ENCODE data around the gene FAM83G.

- TF ChIP-seq EZH2phosphoT487 (IDR thresholded peaks at IDR 0.05; ENCODE audit: borderline replicate concordance, low read depth) (no peak), SIN3A (IDR thresholded peaks at IDR 0.05; ENCODE audit: borderline replicate concordance, low read depth, low read length) (no peak), MAX (IDR thresholded peaks at IDR 0.05; ENCODE audit: low read depth) (no peak), CTCF (IDR thresholded peaks at IDR 0.05) (no peak), EP300 (IDR thresholded peaks at IDR 0.05; ENCODE audit: borderline replicate concordance in 1 of 2, low read depth in 1 of 2, low read length in 1 of 2) (no peak), POLR2AphosphoS5 (IDR thresholded peaks at IDR 0.05; ENCODE audit: low read depth, low read length) (no peak), USF1 (IDR thresholded peaks at IDR 0.05; ENCODE audit: borderline replicate concordance, low read depth) (no peak), ELF1 (IDR thresholded peaks at IDR 0.05) (no peak)
Observed at GRCh38 chr17:19006698-19007097, 2.1 kb upstream of the FAM83G start.

Data from SK-N-SH (cell line).